Bronchial epithelial cell (primary cell): ENCODE measurements around the gene FSTL1. TPM values are rescaled to one million over a fixed set of nuclear protein-coding genes. Genes with fewer than 3 reads are reported as not detected.

ENCODE experiments used
- DNase-seq: peaks from one replicate; pipeline ENCODE4 v3.0.0-alpha.2; 2010; ENCODE audit warnings: low read depth
- FAIRE-seq: peaks from 2 replicates; lab custom pipeline; 2011; peaks lifted over from hg19 to GRCh38; lab: Jason Lieb, UNC
- H3K27me3 ChIP-seq: 2 replicates; pipeline ENCODE4 v1.5.1; 2011; ENCODE audit warnings: low read length; ENCODE audit not compliant: control insufficient read depth, insufficient read depth
- H3K36me3 ChIP-seq: 2 replicates; pipeline ENCODE4 v1.5.1; 2011; ENCODE audit warnings: low read length; ENCODE audit not compliant: control insufficient read depth, insufficient read depth
- H3K4me3 ChIP-seq: 2 replicates; pipeline ENCODE4 v1.5.1; 2011; ENCODE audit warnings: mild to moderate bottlenecking, low read depth, low read length, control low read depth
- total RNA-seq: library from RNA; depleted of rRNA; stranded (reverse); fragments of >200 nt; gene quantifications from 2 replicates; pipeline ENCODE4 v1.2.1, GENCODE V29; 2014
- TF ChIP-seq, protein P1 (sequence below): IDR thresholded peaks from 2 replicates; pipeline ENCODE4 v1.5.1; 2011; ENCODE audit warnings: mild to moderate bottlenecking, moderate library complexity, low read length, control low read depth, inconsistent platforms; ENCODE audit not compliant: insufficient read depth, severe bottlenecking

The FSTL1 gene
- total RNA-seq, 1 donor from 2014 or later: 45.3 TPM

DNA sequence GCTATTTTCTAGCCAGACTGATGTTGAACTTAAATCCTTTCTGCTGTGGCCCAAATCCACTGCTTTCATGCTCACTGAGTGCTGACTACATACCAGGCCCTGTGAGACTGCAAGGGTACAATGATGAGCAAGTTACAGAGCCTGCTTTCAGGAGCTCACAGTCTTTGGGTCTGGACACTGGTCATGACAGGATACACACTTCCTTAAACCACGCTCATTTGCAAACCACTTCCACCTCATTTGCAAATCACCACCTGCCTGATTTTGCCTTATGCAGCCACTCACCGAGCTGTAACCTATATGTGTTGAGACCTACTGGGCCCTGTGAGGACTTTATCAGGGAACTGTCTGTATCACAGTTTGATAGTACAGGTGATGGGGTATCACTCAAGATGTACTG is 51.4 kb downstream of the FSTL1 start:
- no peak for FAIRE-seq
- TF ChIP-seq, protein P1, sequence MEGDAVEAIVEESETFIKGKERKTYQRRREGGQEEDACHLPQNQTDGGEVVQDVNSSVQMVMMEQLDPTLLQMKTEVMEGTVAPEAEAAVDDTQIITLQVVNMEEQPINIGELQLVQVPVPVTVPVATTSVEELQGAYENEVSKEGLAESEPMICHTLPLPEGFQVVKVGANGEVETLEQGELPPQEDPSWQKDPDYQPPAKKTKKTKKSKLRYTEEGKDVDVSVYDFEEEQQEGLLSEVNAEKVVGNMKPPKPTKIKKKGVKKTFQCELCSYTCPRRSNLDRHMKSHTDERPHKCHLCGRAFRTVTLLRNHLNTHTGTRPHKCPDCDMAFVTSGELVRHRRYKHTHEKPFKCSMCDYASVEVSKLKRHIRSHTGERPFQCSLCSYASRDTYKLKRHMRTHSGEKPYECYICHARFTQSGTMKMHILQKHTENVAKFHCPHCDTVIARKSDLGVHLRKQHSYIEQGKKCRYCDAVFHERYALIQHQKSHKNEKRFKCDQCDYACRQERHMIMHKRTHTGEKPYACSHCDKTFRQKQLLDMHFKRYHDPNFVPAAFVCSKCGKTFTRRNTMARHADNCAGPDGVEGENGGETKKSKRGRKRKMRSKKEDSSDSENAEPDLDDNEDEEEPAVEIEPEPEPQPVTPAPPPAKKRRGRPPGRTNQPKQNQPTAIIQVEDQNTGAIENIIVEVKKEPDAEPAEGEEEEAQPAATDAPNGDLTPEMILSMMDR: no peak
- DNase-seq: no peak
- peaks cover 14% of the 10 kb centered on the region for H3K36me3 ChIP-seq
- H3K27me3 ChIP-seq: no peaks in the 10 kb centered on the region
- no peak overlapping the region for H3K4me3 ChIP-seq

- peaks cover 6% of the 10 kb centered on the region for H3K36me3 ChIP-seq
These were observed 54.3 kb downstream of the FSTL1 start for GRCh38 chr3:120396469-120396868.

DNA sequence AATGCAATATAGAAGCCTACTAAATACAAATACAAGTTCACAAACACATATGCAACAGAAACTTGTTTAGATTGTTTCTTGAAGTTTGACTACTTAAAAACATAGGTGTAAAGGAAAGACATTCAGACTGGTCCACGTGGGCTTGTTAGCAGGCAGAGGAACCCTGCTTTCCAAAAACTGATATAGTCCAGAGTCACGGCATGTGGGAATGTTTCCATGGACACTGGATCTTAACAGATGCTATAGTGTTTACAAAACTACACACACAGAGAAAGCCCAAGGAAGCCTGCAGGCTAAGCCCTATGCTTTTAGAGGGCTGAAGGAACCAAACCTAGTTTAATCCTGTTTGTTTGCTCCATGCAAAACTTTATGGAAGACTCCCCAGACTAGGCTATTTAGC is 56.4 kb downstream of the FSTL1 start:
- no peak for FAIRE-seq

More at GRCh38 chr3:120396469-120396868, 54.3 kb downstream of the FSTL1 start:
- no peak for FAIRE-seq
- no peak overlapping the region for H3K4me3 ChIP-seq
- no peaks in the 10 kb centered on the region for H3K27me3 ChIP-seq
- DNase-seq: no peak
- TF ChIP-seq, protein P1: no peak

GRCh38 chr3:120393761-120394160 is 57.0 kb downstream of the FSTL1 start:
- H3K36me3 ChIP-seq: no peaks in the 10 kb centered on the region
- DNase-seq (peak; percentile 8), FAIRE-seq (peak; percentile 43)
- no peaks in the 10 kb centered on the region for H3K27me3 ChIP-seq
- TF ChIP-seq, protein P1: no peak
- no peak overlapping the region for H3K4me3 ChIP-seq

More for the DNA sequence above, 56.4 kb downstream of the FSTL1 start:
- no peaks in the 10 kb centered on the region for H3K36me3 ChIP-seq
- no peak for DNase-seq
- TF ChIP-seq, protein P1: no peak
- H3K27me3 ChIP-seq: no peaks in the 10 kb centered on the region
- no peak overlapping the region for H3K4me3 ChIP-seq

GRCh38 chr3:120393243-120393642 is 57.5 kb downstream of the FSTL1 start:
- FAIRE-seq (no peak), DNase-seq (peak; percentile 11)
- Histone ChIP-seq H3K4me3 (no peak overlapping the region), H3K27me3 (no peaks in the 10 kb centered on the region), H3K36me3 (no peaks in the 10 kb centered on the region)
- TF ChIP-seq, protein P1: no peak

DNA sequence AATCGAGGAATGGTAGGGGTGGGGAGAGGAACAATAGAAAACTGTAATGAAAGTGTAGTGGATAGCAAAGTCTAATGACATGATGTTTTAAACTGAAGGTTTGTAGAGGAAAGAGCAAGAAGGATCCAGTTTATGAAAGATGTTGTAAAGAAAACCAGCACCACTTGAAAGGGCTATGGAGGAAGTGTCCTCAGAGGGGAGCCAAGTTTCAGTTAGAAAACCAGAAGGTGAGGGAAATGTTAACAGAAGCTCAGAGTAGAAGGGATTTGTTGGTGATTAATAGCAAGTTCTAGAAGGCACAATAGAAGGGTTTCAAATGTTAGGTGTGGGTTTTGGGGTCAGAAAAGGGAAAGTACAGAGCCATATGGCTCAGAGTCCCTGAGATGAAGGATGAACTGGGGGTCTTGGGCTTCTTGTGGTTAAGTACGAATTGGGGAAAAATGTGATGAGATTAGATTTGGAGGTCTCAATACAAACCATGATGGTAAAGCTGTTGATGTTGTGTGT is 67.8 kb downstream of the FSTL1 start:
- Histone ChIP-seq H3K4me3 (no peak overlapping the region), H3K27me3 (no peaks in the 10 kb centered on the region), H3K36me3 (no peaks in the 10 kb centered on the region)
- TF ChIP-seq, protein P1: no peak
- FAIRE-seq: no peak
- DNase-seq: no peak
